Measurements from ENCODE around the gene MALRD1. TPM values are rescaled to one million over a fixed set of nuclear protein-coding genes. Genes with fewer than 3 reads are reported as not detected.

The MALRD1 gene
- total RNA-seq, 4 donors from 2014 or later, result 1.1 to 6.2 TPM; not detected in 2

GRCh38 chr10:19144206-19144605 is 95.6 kb downstream of the MALRD1 start:
- H3K4me1 ChIP-seq, result no peaks in the 10 kb centered on the region
- no peak overlapping the region for H3K27ac ChIP-seq
- DNase-seq, result no peak
- intact Hi-C loops (cut with DNase I; ENCODE audit: low total_unique reads), result no loop called here
- TF ChIP-seq CTCF (IDR thresholded peaks at IDR 0.05) (no peak), POLR2A (IDR thresholded peaks at IDR 0.05) (no peak)
- no peak overlapping the region for H3K4me3 ChIP-seq
- no peaks in the 10 kb centered on the region for H3K27me3 ChIP-seq
- no peaks in the 10 kb centered on the region for H3K36me3 ChIP-seq
- H3K9me3 ChIP-seq, result no peaks in the 10 kb centered on the region

- Histone ChIP-seq H3K9me3 (no peaks in the 10 kb centered on the region), H3K4me1 (no peaks in the 10 kb centered on the region), H3K27ac (no peak overlapping the region), H3K4me3 (no peak overlapping the region), H3K27me3 (no peaks in the 10 kb centered on the region), H3K36me3 (no peaks in the 10 kb centered on the region)
- no peak for DNase-seq
- intact Hi-C loops (cut with DNase I; ENCODE audit: low total_unique reads), result no loop called here
- TF ChIP-seq POLR2A (IDR thresholded peaks at IDR 0.05) (no peak), CTCF (IDR thresholded peaks at IDR 0.05) (no peak)
Observed at GRCh38 chr10:19154375-19154774, 105.8 kb downstream of the MALRD1 start.

GRCh38 chr10:19158358-19158757 is 109.8 kb downstream of the MALRD1 start:
- TF ChIP-seq CTCF (IDR thresholded peaks at IDR 0.05), result no peak
- no peak for TF ChIP-seq POLR2A (IDR thresholded peaks at IDR 0.05)
- DNase-seq, result no peak
- Histone ChIP-seq H3K27me3 (no peaks in the 10 kb centered on the region), H3K9me3 (no peaks in the 10 kb centered on the region), H3K27ac (no peak overlapping the region), H3K4me1 (no peaks in the 10 kb centered on the region), H3K36me3 (no peaks in the 10 kb centered on the region), H3K4me3 (no peak overlapping the region)
- intact Hi-C loops (cut with DNase I; ENCODE audit: low total_unique reads), result no loop called here

GRCh38 chr10:19158870-19159269 is 110.3 kb downstream of the MALRD1 start:
- intact Hi-C loops (cut with DNase I; ENCODE audit: low total_unique reads), result no loop called here
- TF ChIP-seq POLR2A (IDR thresholded peaks at IDR 0.05) (no peak), CTCF (IDR thresholded peaks at IDR 0.05) (no peak)

GRCh38 chr10:19164461-19164860 is 115.9 kb downstream of the MALRD1 start:
- intact Hi-C loops (cut with DNase I; ENCODE audit: low total_unique reads), result no loop called here
- no peaks in the 10 kb centered on the region for H3K36me3 ChIP-seq
- H3K4me3 ChIP-seq, result no peak overlapping the region
- TF ChIP-seq CTCF (IDR thresholded peaks at IDR 0.05) (no peak), POLR2A (IDR thresholded peaks at IDR 0.05) (no peak)
- H3K4me1 ChIP-seq, result no peaks in the 10 kb centered on the region
- no peak overlapping the region for H3K27ac ChIP-seq
- H3K9me3 ChIP-seq, result no peaks in the 10 kb centered on the region
- no peaks in the 10 kb centered on the region for H3K27me3 ChIP-seq
- DNase-seq, result no peak

More at GRCh38 chr10:19158870-19159269, 110.3 kb downstream of the MALRD1 start:
- H3K27ac ChIP-seq, result no peak overlapping the region
- no peaks in the 10 kb centered on the region for H3K27me3 ChIP-seq
- no peaks in the 10 kb centered on the region for H3K9me3 ChIP-seq
- no peak for DNase-seq
- no peaks in the 10 kb centered on the region for H3K4me1 ChIP-seq
- no peaks in the 10 kb centered on the region for H3K36me3 ChIP-seq
- H3K4me3 ChIP-seq, result no peak overlapping the region

Measured in uterus (tissue), 4 donors.